Mesenchymal stem cell (in vitro differentiated cells and primary cell): ENCODE measurements around the gene CCDC9.

Source experiments
- DNase-seq: peaks from one replicate; pipeline ENCODE4 v3.0.0-alpha.2; 2013
- H2AFZ ChIP-seq: one replicate; pipeline ENCODE4 v1.6.1; 2013; ENCODE audit warnings: low read depth, mild to moderate bottlenecking, control low read depth, inconsistent platforms, low read length, moderate library complexity
- H2AK5ac ChIP-seq: 2 replicates; pipeline ENCODE4 v1.6.1; 2013; ENCODE audit warnings: low read length, moderate library complexity, mild to moderate bottlenecking, inconsistent platforms; ENCODE audit not compliant: severe bottlenecking
- H2BK120ac ChIP-seq: one replicate; pipeline ENCODE4 v1.6.1; 2013; ENCODE audit warnings: low read depth, mild to moderate bottlenecking, inconsistent platforms, low read length, moderate library complexity
- H2BK12ac ChIP-seq, 2 experiments: one replicate each; pipeline ENCODE4 v1.6.1; 2013; ENCODE audit warnings: inconsistent platforms in 2 of 2, low read length in 2 of 2, mild to moderate bottlenecking in 2 of 2, moderate library complexity in 2 of 2, control low read depth in 1 of 2
- H2BK15ac ChIP-seq: one replicate; pipeline ENCODE4 v1.6.1; 2013; ENCODE audit warnings: mild to moderate bottlenecking, low read depth, inconsistent platforms; ENCODE audit not compliant: poor library complexity, severe bottlenecking
- H2BK5ac ChIP-seq: 2 replicates; pipeline ENCODE4 v1.6.1; 2013; ENCODE audit warnings: low read depth, mild to moderate bottlenecking, low read length, control low read depth, inconsistent platforms; ENCODE audit not compliant: poor library complexity, severe bottlenecking
- H3K14ac ChIP-seq, 2 experiments: one replicate each; pipeline ENCODE4 v1.6.1; 2013; ENCODE audit warnings: inconsistent platforms in 2 of 2, low read length in 2 of 2, control low read depth in 1 of 2, mild to moderate bottlenecking in 1 of 2, moderate library complexity in 1 of 2
- H3K18ac ChIP-seq, 2 experiments: one replicate each; pipeline ENCODE4 v1.6.1; 2013; ENCODE audit warnings: inconsistent platforms in 2 of 2, low read length in 2 of 2, control low read depth in 1 of 2, low read depth in 1 of 2, mild to moderate bottlenecking in 1 of 2
- H3K23ac ChIP-seq, 2 experiments: one replicate each; pipeline ENCODE4 v1.6.1; 2013; ENCODE audit warnings: inconsistent platforms in 2 of 2, low read length in 2 of 2, mild to moderate bottlenecking in 2 of 2, moderate library complexity in 2 of 2, control low read depth in 1 of 2
- H3K27ac ChIP-seq: 2 replicates; pipeline ENCODE4 v1.5.1; 2013; ENCODE audit warnings: mild to moderate bottlenecking, moderate library complexity, low read length, control low read depth, inconsistent platforms; ENCODE audit not compliant: poor library complexity, severe bottlenecking
- H3K27me3 ChIP-seq, 2 experiments: 2 replicates each; pipeline versions ENCODE4 v1.6.1 to v1.7.0; 2013; ENCODE audit warnings: low read length in 2 of 2, mild to moderate bottlenecking in 2 of 2, moderate library complexity in 2 of 2, control low read depth in 1 of 2, inconsistent platforms in 1 of 2; ENCODE audit not compliant: control insufficient read depth in 1 of 2, insufficient read depth in 1 of 2
- H3K36me3 ChIP-seq, 2 experiments: 2 replicates each; pipeline versions ENCODE4 v1.6.1 to v1.7.0; 2013; ENCODE audit warnings: low read length in 2 of 2, control low read depth in 1 of 2, inconsistent platforms in 1 of 2, low read depth in 1 of 2, mild to moderate bottlenecking in 1 of 2; ENCODE audit not compliant: insufficient read depth in 2 of 2, control insufficient read depth in 1 of 2
- H3K4ac ChIP-seq, 2 experiments: one replicate each; pipeline ENCODE4 v1.6.1; 2013; ENCODE audit warnings: inconsistent platforms in 2 of 2, low read length in 2 of 2, mild to moderate bottlenecking in 2 of 2, moderate library complexity in 2 of 2, control low read depth in 1 of 2, low read depth in 1 of 2
- H3K4me1 ChIP-seq: 2 replicates; pipeline ENCODE4 v1.6.1; 2013; ENCODE audit warnings: low read depth, low read length, control low read depth; ENCODE audit not compliant: control insufficient read depth, insufficient read depth
- H3K4me2 ChIP-seq: 2 replicates; pipeline ENCODE4 v1.6.1; 2013; ENCODE audit warnings: low read length, mild to moderate bottlenecking, inconsistent platforms; ENCODE audit not compliant: poor library complexity, severe bottlenecking
- H3K4me3 ChIP-seq, 2 experiments: 2 replicates each; pipeline versions ENCODE4 v1.5.1 to v1.7.0; 2013; ENCODE audit warnings: low read length in 2 of 2, mild to moderate bottlenecking in 2 of 2, control low read depth in 1 of 2, low read depth in 1 of 2; ENCODE audit not compliant: insufficient read depth in 1 of 2
- H3K79me1 ChIP-seq: replicated peaks from 2 replicates; pipeline ENCODE4 v1.6.1; 2013; ENCODE audit warnings: mild to moderate bottlenecking, control low read depth, low read length, inconsistent platforms; ENCODE audit not compliant: poor library complexity, severe bottlenecking
- H3K9ac ChIP-seq: 2 replicates; pipeline ENCODE4 v1.7.0; 2013; ENCODE audit warnings: mild to moderate bottlenecking, low read length, moderate library complexity
- H3K9me3 ChIP-seq: 2 replicates; pipeline ENCODE4 v1.7.0; 2013; ENCODE audit warnings: mild to moderate bottlenecking, low read length; ENCODE audit not compliant: control insufficient read depth
- H4K8ac ChIP-seq: one replicate; pipeline ENCODE4 v1.6.1; 2013; ENCODE audit warnings: inconsistent platforms, mild to moderate bottlenecking, low read length, moderate library complexity
- H4K91ac ChIP-seq: one replicate; pipeline ENCODE4 v1.6.1; 2013; ENCODE audit warnings: mild to moderate bottlenecking, low read length, inconsistent platforms
- WGBS: methylation state at CpG from one replicate; pipeline ENCODE4 v1.1.7; 2013; ENCODE audit warnings: mixed read lengths; 5-methylcytosine and 5-hydroxymethylcytosine counted together

Gene CCDC9

DNA sequence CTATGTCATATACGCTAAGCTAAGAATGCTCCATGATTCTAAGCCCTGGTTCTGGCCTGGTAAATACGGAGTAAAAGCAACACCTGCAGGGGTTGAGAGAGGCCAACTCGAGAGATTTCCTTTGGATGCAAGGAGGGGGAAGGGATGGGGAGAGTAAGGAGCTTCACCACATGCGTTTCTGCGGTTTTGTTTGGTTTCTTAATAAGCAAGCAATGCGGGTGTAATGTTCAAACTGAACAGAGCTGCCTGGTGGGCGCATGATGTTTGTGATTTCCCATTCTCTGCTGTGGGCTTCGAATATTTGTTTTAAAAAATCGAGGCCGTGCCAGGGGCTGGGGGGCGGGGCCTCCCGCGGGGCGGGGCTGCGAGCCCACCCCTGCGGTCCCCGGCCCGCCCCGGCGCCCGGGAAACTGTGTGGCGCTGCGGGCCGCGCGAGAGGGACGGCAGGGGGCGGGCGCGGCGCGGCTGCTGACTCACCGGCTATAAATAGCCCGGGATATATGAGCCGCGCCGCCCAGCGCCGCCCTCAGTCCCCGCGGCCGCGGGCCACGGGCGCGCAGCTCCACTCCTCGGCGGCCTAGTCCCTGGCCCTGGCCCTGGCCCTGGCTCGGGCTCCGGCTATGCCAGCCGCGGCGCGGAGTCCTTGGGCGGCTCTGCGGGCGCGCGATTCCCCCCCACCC is 30.4 kb upstream of the CCDC9 start:
- H2AK5ac ChIP-seq: peak overlapping the region; percentile 97
- no peaks in the 10 kb centered on the region for H3K27me3 ChIP-seq
- H2BK5ac ChIP-seq: peak overlapping the region; percentile 80
- H2BK120ac ChIP-seq: peak overlapping the region; percentile 97
- peaks cover 42% of the 10 kb centered on the region for H3K4me1 ChIP-seq
- H3K4me3 ChIP-seq: peak overlapping the region; percentile 53 to 80
- peak overlapping the region; percentile 88 for H2BK15ac ChIP-seq
- peak overlapping the region; percentile 51 to 77 for H2BK12ac ChIP-seq
- no peaks in the 10 kb centered on the region for H3K9me3 ChIP-seq
- H3K18ac ChIP-seq: peak overlapping the region; percentile 98 to 100
- peak overlapping the region; percentile 100 for H4K91ac ChIP-seq
- peak overlapping the region; percentile 81 for H3K27ac ChIP-seq
- H3K14ac ChIP-seq: peak overlapping the region; percentile 63 to 88
- H2AFZ ChIP-seq: no peak overlapping the region
- peaks cover 27 to 38% of the 10 kb centered on the region in 2 experiments for H3K36me3 ChIP-seq
- H3K4me2 ChIP-seq: peak overlapping the region; percentile 76
- H4K8ac ChIP-seq: peak overlapping the region; percentile 100
- WGBS: 9% methylated on average over 21 of the region's 59 CpGs
- peak overlapping the region in 1 of 2 experiments; percentile 84 for H3K23ac ChIP-seq
- DNase-seq: peak; percentile 88
- peak overlapping the region; percentile 100 for H3K4ac ChIP-seq
- peaks cover 18% of the 10 kb centered on the region for H3K79me1 ChIP-seq
- peak overlapping the region; percentile 94 for H3K9ac ChIP-seq

GRCh38 chr19:47226426-47227351 is 29.6 kb upstream of the CCDC9 start:
- Histone ChIP-seq H2AK5ac (peak overlapping the region; percentile 97), H3K14ac (peak overlapping the region; percentile 63 to 88), H2BK5ac (peak overlapping the region; percentile 80), H3K27me3 (no peaks in the 10 kb centered on the region), H3K9ac (peak overlapping the region; percentile 94), H3K4me3 (peak overlapping the region; percentile 53 to 80), H3K4ac (peak overlapping the region; percentile 100), H3K79me1 (peaks cover 13% of the 10 kb centered on the region), H3K36me3 (peaks cover 21 to 30% of the 10 kb centered on the region in 2 experiments), H4K8ac (peak overlapping the region; percentile 100), H3K9me3 (no peaks in the 10 kb centered on the region), H2AFZ (no peak overlapping the region), H2BK15ac (peak overlapping the region; percentile 88), H4K91ac (peak overlapping the region; percentile 100), H3K27ac (peak overlapping the region; percentile 98), H2BK120ac (peak overlapping the region; percentile 97), H3K4me1 (peaks cover 48% of the 10 kb centered on the region), H3K18ac (peak overlapping the region; percentile 98 to 100), H3K4me2 (peak overlapping the region; percentile 98), H2BK12ac (peak overlapping the region; percentile 98 to 99), H3K23ac (peak overlapping the region; percentile 83 to 84)
- 4% methylated on average over 52 of the region's 56 CpGs for WGBS
- peak; percentile 90 for DNase-seq

- peaks cover 51% of the 10 kb centered on the region for H3K4me1 ChIP-seq
- H3K23ac ChIP-seq: peak overlapping the region in 1 of 2 experiments; percentile 70
- peaks cover 7% of the 10 kb centered on the region for H3K79me1 ChIP-seq
- H3K14ac ChIP-seq: no peak overlapping the region
- peak overlapping the region; percentile 83 for H2AK5ac ChIP-seq
- peak; percentile 98 for DNase-seq
- H3K18ac ChIP-seq: peak overlapping the region; percentile 98 to 100
- H3K4ac ChIP-seq: peak overlapping the region; percentile 96 to 98
- H3K36me3 ChIP-seq: peaks cover 13 to 22% of the 10 kb centered on the region in 2 experiments
- peak overlapping the region; percentile 99 for H4K8ac ChIP-seq
- no peak overlapping the region for H2AFZ ChIP-seq
- no peaks in the 10 kb centered on the region for H3K9me3 ChIP-seq
- H2BK15ac ChIP-seq: peak overlapping the region; percentile 75
- no peaks in the 10 kb centered on the region for H3K27me3 ChIP-seq
- peak overlapping the region; percentile 100 for H2BK120ac ChIP-seq
- 2% methylated on average over 14 of the region's 27 CpGs for WGBS
- peak overlapping the region; percentile 94 for H3K9ac ChIP-seq
- H4K91ac ChIP-seq: peak overlapping the region; percentile 97
- H2BK12ac ChIP-seq: peak overlapping the region; percentile 98 to 99
- H3K27ac ChIP-seq: peak overlapping the region; percentile 98
- peak overlapping the region; percentile 80 to 96 for H3K4me3 ChIP-seq
- H3K4me2 ChIP-seq: peak overlapping the region; percentile 98
- H2BK5ac ChIP-seq: peak overlapping the region; percentile 85
Observed at GRCh38 chr19:47227352-47228167, 28.8 kb upstream of the CCDC9 start.
